ENCODE measurements around the gene SPATA16.

DNA sequence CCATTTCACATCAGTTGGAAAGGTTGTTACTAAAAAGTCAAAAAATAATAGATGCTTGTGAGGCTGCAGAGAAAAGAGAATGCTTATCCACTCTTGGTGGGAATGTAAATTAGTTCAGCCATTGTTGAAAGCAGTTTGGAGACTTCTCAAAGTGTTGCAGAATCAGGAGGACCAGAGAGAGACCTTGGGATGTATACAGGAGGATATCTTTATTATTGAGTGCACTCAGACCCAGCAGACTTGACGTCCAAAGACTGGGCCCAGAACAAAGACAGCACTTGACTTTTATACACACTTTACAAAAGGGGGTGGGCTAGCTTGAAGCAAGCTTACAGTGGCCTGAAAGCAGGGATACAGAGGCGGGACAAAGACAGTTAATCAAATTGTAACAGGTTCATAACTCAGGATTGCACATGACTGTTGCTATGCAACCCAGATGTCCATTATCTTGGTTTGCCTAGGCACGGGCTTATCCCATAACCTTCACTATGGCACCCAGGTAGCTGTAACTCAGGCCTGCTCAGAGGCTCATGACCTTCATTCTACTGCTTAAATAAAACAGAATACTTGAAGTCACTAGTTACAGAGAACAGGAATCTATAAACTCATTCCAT, 127.7 kb downstream of the SPATA16 start:
- TF ChIP-seq POLR2AphosphoS5 (IDR thresholded peaks at IDR 0.05; ENCODE audit: borderline replicate concordance, low read depth, low read length) = no peak
- no peak for TF ChIP-seq EZH2 (IDR thresholded peaks at IDR 0.05)
